ENCODE data around the gene PITPNC1.

DNA sequence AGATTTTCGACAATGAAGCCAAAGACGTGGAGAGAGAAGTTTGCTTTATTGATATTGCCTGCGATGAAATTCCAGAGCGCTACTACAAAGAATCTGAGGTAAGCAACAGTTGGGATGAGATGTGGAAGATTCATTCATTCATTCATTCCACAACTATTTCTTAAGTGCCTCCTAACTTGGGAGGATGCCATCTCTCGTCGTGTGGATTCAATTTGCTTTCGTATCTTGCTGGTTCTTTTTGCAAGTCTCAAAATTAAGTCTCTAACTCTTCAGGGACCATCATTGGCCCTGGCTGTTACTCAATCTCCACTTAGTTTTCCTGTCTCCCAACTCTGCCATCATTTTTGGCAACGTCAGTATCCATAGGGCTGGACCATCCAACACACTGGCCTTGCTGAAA is 255.1 kb downstream of the PITPNC1 start:
- TF ChIP-seq CTCF (IDR thresholded peaks at IDR 0.05): no peak
- no peak for TF ChIP-seq POLR2AphosphoS5 (IDR thresholded peaks at IDR 0.05; ENCODE audit: low read depth, low read length)
- TF ChIP-seq, protein P1, sequence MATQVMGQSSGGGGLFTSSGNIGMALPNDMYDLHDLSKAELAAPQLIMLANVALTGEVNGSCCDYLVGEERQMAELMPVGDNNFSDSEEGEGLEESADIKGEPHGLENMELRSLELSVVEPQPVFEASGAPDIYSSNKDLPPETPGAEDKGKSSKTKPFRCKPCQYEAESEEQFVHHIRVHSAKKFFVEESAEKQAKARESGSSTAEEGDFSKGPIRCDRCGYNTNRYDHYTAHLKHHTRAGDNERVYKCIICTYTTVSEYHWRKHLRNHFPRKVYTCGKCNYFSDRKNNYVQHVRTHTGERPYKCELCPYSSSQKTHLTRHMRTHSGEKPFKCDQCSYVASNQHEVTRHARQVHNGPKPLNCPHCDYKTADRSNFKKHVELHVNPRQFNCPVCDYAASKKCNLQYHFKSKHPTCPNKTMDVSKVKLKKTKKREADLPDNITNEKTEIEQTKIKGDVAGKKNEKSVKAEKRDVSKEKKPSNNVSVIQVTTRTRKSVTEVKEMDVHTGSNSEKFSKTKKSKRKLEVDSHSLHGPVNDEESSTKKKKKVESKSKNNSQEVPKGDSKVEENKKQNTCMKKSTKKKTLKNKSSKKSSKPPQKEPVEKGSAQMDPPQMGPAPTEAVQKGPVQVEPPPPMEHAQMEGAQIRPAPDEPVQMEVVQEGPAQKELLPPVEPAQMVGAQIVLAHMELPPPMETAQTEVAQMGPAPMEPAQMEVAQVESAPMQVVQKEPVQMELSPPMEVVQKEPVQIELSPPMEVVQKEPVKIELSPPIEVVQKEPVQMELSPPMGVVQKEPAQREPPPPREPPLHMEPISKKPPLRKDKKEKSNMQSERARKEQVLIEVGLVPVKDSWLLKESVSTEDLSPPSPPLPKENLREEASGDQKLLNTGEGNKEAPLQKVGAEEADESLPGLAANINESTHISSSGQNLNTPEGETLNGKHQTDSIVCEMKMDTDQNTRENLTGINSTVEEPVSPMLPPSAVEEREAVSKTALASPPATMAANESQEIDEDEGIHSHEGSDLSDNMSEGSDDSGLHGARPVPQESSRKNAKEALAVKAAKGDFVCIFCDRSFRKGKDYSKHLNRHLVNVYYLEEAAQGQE (IDR thresholded peaks at IDR 0.05; ENCODE audit: insufficient read depth in 1 of 2, low read depth in 2 of 2, low read length in 1 of 2): no peak
- no peak for TF ChIP-seq SIN3A (IDR thresholded peaks at IDR 0.05; ENCODE audit: borderline replicate concordance, insufficient read depth, low read depth, low read length)

Measured in Panc1 (cell line).